ENCODE results near the gene CLMN. TPM values are rescaled to one million over a fixed set of nuclear protein-coding genes. Genes with fewer than 3 reads are reported as not detected.

Gene CLMN
- total RNA-seq, 1 experiment from 2014 or later, result 33.4 TPM

DNA sequence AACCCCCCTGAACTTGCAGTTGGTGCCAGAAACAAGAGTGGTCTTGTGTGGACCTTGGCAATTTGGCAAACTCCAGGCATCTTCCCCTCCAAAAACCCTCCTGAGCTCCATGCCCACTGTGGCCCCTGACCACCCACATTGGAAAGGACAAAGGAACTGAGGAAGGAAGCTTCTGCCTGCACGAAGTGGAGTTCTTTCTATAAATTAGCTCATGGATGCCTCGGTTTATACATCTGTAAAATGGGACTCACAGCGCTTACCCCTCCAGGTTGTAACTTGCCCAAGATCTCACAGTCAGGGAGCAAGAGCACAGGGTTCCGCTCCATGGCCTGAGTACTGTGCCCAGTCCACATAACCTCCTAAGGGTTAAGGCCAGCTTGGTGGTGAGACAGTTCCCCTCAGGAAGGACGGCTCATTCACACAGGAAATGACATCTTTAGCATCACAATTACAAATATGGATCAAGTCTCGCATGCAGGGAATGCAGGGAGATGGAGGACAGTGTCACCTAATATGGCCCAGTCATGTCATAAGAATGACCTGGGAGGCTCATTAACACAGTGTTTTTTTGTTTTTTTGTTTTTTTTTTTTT, 66.6 kb downstream of the CLMN start:
- RAD21 ChIA-PET (ENCODE audit: low non-redundant PET in 1 of 2, low total read pairs in 2 of 2, uncharacterized antibody in 2 of 2, unreplicated experiment in 2 of 2), result no interaction called here
- no peak overlapping the region for H3K27ac ChIP-seq (ENCODE audit: low read depth, low read length)
- no TSS peak for BruUV-seq (replicated peaks)
- H3K4me2 ChIP-seq (ENCODE audit: low read length), result no peak overlapping the region
- no peak for DNase-seq (ENCODE audit: low read depth, low spot score)
- no peak overlapping the region for H3K4me3 ChIP-seq (replicated peaks in 1 of 2; ENCODE audit: low read depth in 1 of 2, low read length in 2 of 2)
- TF ChIP-seq ZNF274 (IDR thresholded peaks at IDR 0.05; ENCODE audit: low read depth, low read length) (no peak), SIN3A (IDR thresholded peaks at IDR 0.05; ENCODE audit: low read depth) (no peak), ATF3 (IDR thresholded peaks at IDR 0.05) (no peak), ZFX (IDR thresholded peaks at IDR 0.05) (no peak), FOSL1 (IDR thresholded peaks at IDR 0.05; ENCODE audit: low read depth) (no peak), EGR1 (IDR thresholded peaks at IDR 0.05; ENCODE audit: low read depth) (no peak), YY1 (IDR thresholded peaks at IDR 0.05; ENCODE audit: extremely low read depth, insufficient replicate concordance, low read depth, low read length) (no peak), RAD21 (IDR thresholded peaks at IDR 0.05; ENCODE audit: low read depth) (no peak), REST (IDR thresholded peaks at IDR 0.05; ENCODE audit: low read depth) (no peak), ELF1 (IDR thresholded peaks at IDR 0.05; ENCODE audit: borderline replicate concordance, low read depth) (no peak), TCF7L2 (IDR thresholded peaks at IDR 0.05; ENCODE audit: borderline replicate concordance, extremely low read depth, insufficient read depth, insufficient read length) (no peak), POLR2AphosphoS5 (IDR thresholded peaks at IDR 0.05; ENCODE audit: low read depth, low read length) (no peak), EZH2 (IDR thresholded peaks at IDR 0.05) (no peak), SRF (IDR thresholded peaks at IDR 0.05; ENCODE audit: low read depth) (no peak), CEBPB (IDR thresholded peaks at IDR 0.05; ENCODE audit: low read depth) (no peak)
- TF ChIP-seq, protein P1, sequence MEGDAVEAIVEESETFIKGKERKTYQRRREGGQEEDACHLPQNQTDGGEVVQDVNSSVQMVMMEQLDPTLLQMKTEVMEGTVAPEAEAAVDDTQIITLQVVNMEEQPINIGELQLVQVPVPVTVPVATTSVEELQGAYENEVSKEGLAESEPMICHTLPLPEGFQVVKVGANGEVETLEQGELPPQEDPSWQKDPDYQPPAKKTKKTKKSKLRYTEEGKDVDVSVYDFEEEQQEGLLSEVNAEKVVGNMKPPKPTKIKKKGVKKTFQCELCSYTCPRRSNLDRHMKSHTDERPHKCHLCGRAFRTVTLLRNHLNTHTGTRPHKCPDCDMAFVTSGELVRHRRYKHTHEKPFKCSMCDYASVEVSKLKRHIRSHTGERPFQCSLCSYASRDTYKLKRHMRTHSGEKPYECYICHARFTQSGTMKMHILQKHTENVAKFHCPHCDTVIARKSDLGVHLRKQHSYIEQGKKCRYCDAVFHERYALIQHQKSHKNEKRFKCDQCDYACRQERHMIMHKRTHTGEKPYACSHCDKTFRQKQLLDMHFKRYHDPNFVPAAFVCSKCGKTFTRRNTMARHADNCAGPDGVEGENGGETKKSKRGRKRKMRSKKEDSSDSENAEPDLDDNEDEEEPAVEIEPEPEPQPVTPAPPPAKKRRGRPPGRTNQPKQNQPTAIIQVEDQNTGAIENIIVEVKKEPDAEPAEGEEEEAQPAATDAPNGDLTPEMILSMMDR (IDR thresholded peaks at IDR 0.05 in 2 of 3, conservative IDR thresholded peaks at IDR 0.05 in 1 of 3; ENCODE audit: borderline replicate concordance in 1 of 3, insufficient read depth in 1 of 3, low read depth in 2 of 3, low read length in 2 of 3), result no peak
- TF ChIP-seq, protein P2, sequence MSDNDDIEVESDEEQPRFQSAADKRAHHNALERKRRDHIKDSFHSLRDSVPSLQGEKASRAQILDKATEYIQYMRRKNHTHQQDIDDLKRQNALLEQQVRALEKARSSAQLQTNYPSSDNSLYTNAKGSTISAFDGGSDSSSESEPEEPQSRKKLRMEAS (IDR thresholded peaks at IDR 0.05), result no peak
- TF ChIP-seq, protein P3, sequence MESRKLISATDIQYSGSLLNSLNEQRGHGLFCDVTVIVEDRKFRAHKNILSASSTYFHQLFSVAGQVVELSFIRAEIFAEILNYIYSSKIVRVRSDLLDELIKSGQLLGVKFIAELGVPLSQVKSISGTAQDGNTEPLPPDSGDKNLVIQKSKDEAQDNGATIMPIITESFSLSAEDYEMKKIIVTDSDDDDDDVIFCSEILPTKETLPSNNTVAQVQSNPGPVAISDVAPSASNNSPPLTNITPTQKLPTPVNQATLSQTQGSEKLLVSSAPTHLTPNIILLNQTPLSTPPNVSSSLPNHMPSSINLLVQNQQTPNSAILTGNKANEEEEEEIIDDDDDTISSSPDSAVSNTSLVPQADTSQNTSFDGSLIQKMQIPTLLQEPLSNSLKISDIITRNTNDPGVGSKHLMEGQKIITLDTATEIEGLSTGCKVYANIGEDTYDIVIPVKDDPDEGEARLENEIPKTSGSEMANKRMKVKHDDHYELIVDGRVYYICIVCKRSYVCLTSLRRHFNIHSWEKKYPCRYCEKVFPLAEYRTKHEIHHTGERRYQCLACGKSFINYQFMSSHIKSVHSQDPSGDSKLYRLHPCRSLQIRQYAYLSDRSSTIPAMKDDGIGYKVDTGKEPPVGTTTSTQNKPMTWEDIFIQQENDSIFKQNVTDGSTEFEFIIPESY (IDR thresholded peaks at IDR 0.05; ENCODE audit: extremely low read depth, insufficient replicate concordance, low read length), result no peak
- H3K9me2 ChIP-seq (ENCODE audit: insufficient read depth), result no peaks in the 10 kb centered on the region
- no peaks in the 10 kb centered on the region for H3K36me3 ChIP-seq (ENCODE audit: control insufficient read depth in 1 of 2, insufficient read depth in 2 of 2, low read length in 2 of 2)
- no peaks in the 10 kb centered on the region for H3K9me3 ChIP-seq (ENCODE audit: control insufficient read depth in 1 of 2, insufficient read depth in 1 of 2, low read depth in 1 of 2, low read length in 2 of 2)
- H3K4me1 ChIP-seq (ENCODE audit: control insufficient read depth in 1 of 2, insufficient read depth in 2 of 2, low read length in 2 of 2), result peaks cover 22 to 61% of the 10 kb centered on the region in 2 experiments
- no peak overlapping the region for H2AFZ ChIP-seq (ENCODE audit: low read depth, low read length, poor library complexity, severe bottlenecking)
- intact Hi-C loops (cut with micrococcal nuclease), result no loop called here
- no peaks in the 10 kb centered on the region for H3K27me3 ChIP-seq (ENCODE audit: insufficient read depth, low read length)
- ATAC-seq, result no peak
- CTCF ChIA-PET, result no interaction called here
- H4K20me1 ChIP-seq (ENCODE audit: insufficient read depth), result no peaks in the 10 kb centered on the region
- POLR2A ChIA-PET, result no interaction called here
- no peaks in the 10 kb centered on the region for H3K79me2 ChIP-seq (ENCODE audit: insufficient read depth, low read length)
- no peak overlapping the region for H3K9ac ChIP-seq (ENCODE audit: low read length)
